Activated naive CD4-positive, alpha-beta T cell treated with anti-CD3 and anti-CD28 coated beads for 36 hours (primary cell): Measurements from ENCODE around the gene ZCCHC8. TPM values are rescaled to one million over a fixed set of nuclear protein-coding genes. Genes with fewer than 3 reads are reported as not detected.

Experiments used
- CTCF ChIA-PET: fragments of 350-600 bp; sonication (Branson Sonifier 250); formaldehyde crosslinking; loops from one replicate; lab custom pipeline; 2021; ENCODE audit warnings: antibody characterized with exemption; lab: Charles Lee
- DNase-seq: peaks from one replicate; pipeline ENCODE4 v3.0.0-alpha.2; 2020
- H3K27ac Mint-ChIP-seq: one replicate; pipeline ENCODE4 v1.8.0; 2021; ENCODE audit warnings: mild to moderate bottlenecking, mixed read lengths
- H3K27me3 Mint-ChIP-seq: one replicate; pipeline ENCODE4 v1.8.0; 2021; ENCODE audit warnings: low read depth, mixed read lengths
- H3K36me3 Mint-ChIP-seq: one replicate; pipeline ENCODE4 v1.8.0; 2021; ENCODE audit warnings: low read depth, mixed read lengths
- H3K4me1 Mint-ChIP-seq: one replicate; pipeline ENCODE4 v1.8.0; 2021; ENCODE audit warnings: low read depth, mixed read lengths
- H3K4me3 Mint-ChIP-seq: one replicate; pipeline ENCODE4 v1.8.0; 2021; ENCODE audit warnings: mild to moderate bottlenecking, moderate library complexity, mixed read lengths
- H3K9me3 Mint-ChIP-seq: one replicate; pipeline ENCODE4 v1.8.0; 2021; ENCODE audit warnings: mixed read lengths
- intact Hi-C: fragments of 100-400 bp; cut with micrococcal nuclease; formaldehyde crosslinking; loops from one replicate; pipeline ENCODE4 v1.15.1; 2023
- total RNA-seq, 2 experiments: library from RNA; stranded (reverse); gene quantifications; one replicate each; pipeline ENCODE4 v1.2.3, GENCODE V29; 2021

ZCCHC8 gene
- 10 to 100 TPM; 25.9 to 26.0 TPM for total RNA-seq

DNA sequence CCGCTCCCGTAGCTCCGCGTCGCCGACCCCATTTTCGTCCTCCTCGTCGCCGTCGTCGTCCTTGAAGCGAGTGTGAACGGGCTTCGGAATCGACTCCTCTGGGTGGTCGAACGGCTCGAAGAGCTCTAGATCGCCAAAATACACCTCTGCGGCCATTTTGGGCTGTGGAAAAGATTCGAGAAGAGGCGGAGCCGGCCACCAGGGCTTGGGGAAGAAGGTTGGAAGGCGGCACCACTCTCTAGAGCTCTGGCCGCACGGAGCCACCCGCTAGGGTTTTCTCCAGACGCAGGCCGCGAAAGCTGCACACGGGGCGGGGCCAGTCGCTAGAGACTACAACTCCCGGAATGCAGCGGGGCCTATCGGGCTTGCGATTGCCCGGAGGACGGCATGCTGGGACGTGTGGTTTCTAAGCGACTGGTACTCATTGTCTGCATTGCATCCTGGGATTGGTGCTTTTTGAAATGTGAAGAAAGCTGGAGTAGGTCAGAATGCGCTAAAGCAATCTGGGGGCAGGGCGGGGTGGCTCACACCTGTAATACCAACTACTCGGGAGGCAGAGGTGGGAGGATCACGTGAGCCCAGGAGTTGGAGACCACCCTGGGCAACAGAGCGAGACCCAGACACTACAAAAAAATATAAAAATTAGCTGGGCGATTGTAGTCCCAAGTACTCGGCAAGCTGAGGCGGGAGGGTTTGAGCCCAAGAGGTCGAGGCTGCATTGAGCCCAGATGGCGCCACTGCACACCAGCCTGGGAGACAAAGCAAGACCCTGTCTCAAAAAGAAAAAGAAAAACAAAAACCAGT, at the start of gene ZCCHC8:
TSS of gene ZCCHC8 (minus strand) at position 248 of the 804 bp plus-strand sequence. CDS start at position 156, 92 bp downstream.
- Mint-ChIP-seq H3K4me3 (peak within 1 kb of the TSS; percentile 93), H3K9me3 (no peaks in the 10 kb centered on the region), H3K27me3 (no peaks in the 10 kb centered on the region), H3K4me1 (peaks cover 39% of the 10 kb centered on the region), H3K36me3 (peaks cover 38% of the 10 kb centered on the region), H3K27ac (peak within 1 kb of the TSS; percentile 97)
- DNase-seq = peak; percentile 98
- intact Hi-C loops = loop anchor here (1.0 to 2.0 kb wide), 9 partner anchors 26 to 698 kb away; partner anchors contain the start of genes DENR, DIABLO, KNTC1 and VPS33A
- CTCF ChIA-PET = interaction anchor here (0.6 to 1.4 kb wide), 8 partner anchors 16 to 234 kb away, joined by 3 to 7 read pairs (median 4); no protein-coding TSS in a partner anchor

- Mint-ChIP-seq H3K27me3 (no peaks in the 10 kb centered on the region), H3K36me3 (peaks cover 48% of the 10 kb centered on the region), H3K4me3 (no peak overlapping the region), H3K4me1 (no peaks in the 10 kb centered on the region), H3K9me3 (no peaks in the 10 kb centered on the region), H3K27ac (no peak overlapping the region)
- CTCF ChIA-PET = no interaction called here
- intact Hi-C loops = no loop called here
- DNase-seq = no peak
Measured at GRCh38 chr12:122547330-122547729, 46.6 kb upstream of the ZCCHC8 start.

GRCh38 chr12:122545855-122546254, 45.1 kb upstream of the ZCCHC8 start:
- Mint-ChIP-seq H3K27me3 (no peaks in the 10 kb centered on the region), H3K27ac (no peak overlapping the region), H3K4me1 (no peaks in the 10 kb centered on the region), H3K9me3 (no peaks in the 10 kb centered on the region), H3K36me3 (peaks cover 41% of the 10 kb centered on the region), H3K4me3 (no peak overlapping the region)
- intact Hi-C loops = no loop called here
- no peak for DNase-seq
- CTCF ChIA-PET = no interaction called here

GRCh38 chr12:122544537-122544936, 43.8 kb upstream of the ZCCHC8 start:
- Mint-ChIP-seq H3K4me1 (no peaks in the 10 kb centered on the region), H3K36me3 (peaks cover 34% of the 10 kb centered on the region), H3K9me3 (no peaks in the 10 kb centered on the region), H3K4me3 (no peak overlapping the region), H3K27me3 (no peaks in the 10 kb centered on the region), H3K27ac (no peak overlapping the region)
- CTCF ChIA-PET = interaction anchor here (0.6 kb wide), 1 partner anchor 263 kb away, joined by 3 read pairs; no protein-coding TSS in a partner anchor
- DNase-seq = no peak
- intact Hi-C loops = no loop called here

DNA sequence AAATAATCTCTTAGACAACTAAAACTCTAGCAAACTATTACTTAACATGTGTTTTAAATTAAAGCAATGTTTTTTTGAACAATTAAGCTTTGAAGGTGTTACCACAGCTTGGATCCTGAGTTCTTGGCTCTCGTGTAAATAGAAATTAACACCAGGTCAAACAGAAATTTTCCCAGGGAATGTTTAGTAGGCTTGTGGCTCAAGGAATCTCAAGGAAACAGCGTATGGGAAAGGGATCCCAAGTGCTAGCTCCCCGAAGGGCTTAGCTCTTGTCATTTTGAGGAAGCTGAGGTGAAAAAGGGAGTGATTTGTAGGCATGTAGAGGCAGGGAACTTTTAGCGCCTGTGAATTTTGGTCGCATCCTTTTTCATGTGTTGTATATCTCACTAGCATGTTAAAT, 37.8 kb upstream of the ZCCHC8 start:
- DNase-seq = no peak
- no peaks in the 10 kb centered on the region for H3K4me1 Mint-ChIP-seq
- intact Hi-C loops = no loop called here
- H3K9me3 Mint-ChIP-seq = no peaks in the 10 kb centered on the region
- CTCF ChIA-PET = interaction anchor here (1.3 kb wide), 1 partner anchor 29 kb away, joined by 3 read pairs; no protein-coding TSS in a partner anchor
- peaks cover 40% of the 10 kb centered on the region for H3K36me3 Mint-ChIP-seq
- H3K4me3 Mint-ChIP-seq = no peak overlapping the region
- H3K27me3 Mint-ChIP-seq = no peaks in the 10 kb centered on the region
- no peak overlapping the region for H3K27ac Mint-ChIP-seq

- no peak overlapping the region for H3K4me3 Mint-ChIP-seq
- no peaks in the 10 kb centered on the region for H3K9me3 Mint-ChIP-seq
- no peak for DNase-seq
- CTCF ChIA-PET = interaction anchor here (0.6 to 0.7 kb wide), 2 partner anchors 226 to 361 kb away, joined by 3 to 4 read pairs; no protein-coding TSS in a partner anchor
- no peaks in the 10 kb centered on the region for H3K4me1 Mint-ChIP-seq
- peaks cover 38% of the 10 kb centered on the region for H3K36me3 Mint-ChIP-seq
- H3K27me3 Mint-ChIP-seq = no peaks in the 10 kb centered on the region
- intact Hi-C loops = no loop called here
- H3K27ac Mint-ChIP-seq = no peak overlapping the region
Measured at GRCh38 chr12:122537021-122537420, 36.3 kb upstream of the ZCCHC8 start.

- Mint-ChIP-seq H3K27ac (no peak overlapping the region), H3K4me1 (peaks cover 8% of the 10 kb centered on the region), H3K36me3 (peaks cover 45% of the 10 kb centered on the region), H3K27me3 (no peaks in the 10 kb centered on the region), H3K9me3 (no peaks in the 10 kb centered on the region), H3K4me3 (no peak overlapping the region)
- intact Hi-C loops = no loop called here
- CTCF ChIA-PET = interaction anchor here (0.7 to 1.2 kb wide), 2 partner anchors 9 to 63 kb away, joined by 3 read pairs; no protein-coding TSS in a partner anchor
- no peak for DNase-seq
Measured at GRCh38 chr12:122533856-122534255, 33.1 kb upstream of the ZCCHC8 start.

GRCh38 chr12:122528992-122529391, 28.3 kb upstream of the ZCCHC8 start:
- peaks cover 38% of the 10 kb centered on the region for H3K36me3 Mint-ChIP-seq
- intact Hi-C loops = loop anchor here (5.0 kb wide), 1 partner anchor 703 kb away; the partner anchor contains the start of genes MPHOSPH9 and MTRFR
- H3K27me3 Mint-ChIP-seq = no peaks in the 10 kb centered on the region
- H3K4me3 Mint-ChIP-seq = no peak overlapping the region
- DNase-seq = no peak
- no peaks in the 10 kb centered on the region for H3K9me3 Mint-ChIP-seq
- peaks cover 29% of the 10 kb centered on the region for H3K4me1 Mint-ChIP-seq
- CTCF ChIA-PET = no interaction called here
- no peak overlapping the region for H3K27ac Mint-ChIP-seq

- Mint-ChIP-seq H3K27ac (no peak overlapping the region), H3K27me3 (no peaks in the 10 kb centered on the region), H3K36me3 (peaks cover 37% of the 10 kb centered on the region), H3K9me3 (no peaks in the 10 kb centered on the region), H3K4me3 (no peak overlapping the region), H3K4me1 (peaks cover 33% of the 10 kb centered on the region)
- DNase-seq = no peak
- CTCF ChIA-PET = no interaction called here
- intact Hi-C loops = loop anchor here (5.0 kb wide), 1 partner anchor 704 kb away; the partner anchor contains the start of genes MPHOSPH9 and MTRFR
Measured at GRCh38 chr12:122528582-122528981, 27.9 kb upstream of the ZCCHC8 start.

GRCh38 chr12:122527478-122527944, 26.8 kb upstream of the ZCCHC8 start:
- Mint-ChIP-seq H3K36me3 (peaks cover 38% of the 10 kb centered on the region), H3K27me3 (no peaks in the 10 kb centered on the region), H3K4me3 (no peak overlapping the region), H3K4me1 (peaks cover 43% of the 10 kb centered on the region), H3K9me3 (no peaks in the 10 kb centered on the region), H3K27ac (no peak overlapping the region)
- DNase-seq = peak; percentile 61
- intact Hi-C loops = loop anchor here (1.0 to 5.0 kb wide), 12 partner anchors 26 to 705 kb away; partner anchors contain the start of genes ABCB9, CLIP1, DENR and DIABLO
- CTCF ChIA-PET = no interaction called here

DNA sequence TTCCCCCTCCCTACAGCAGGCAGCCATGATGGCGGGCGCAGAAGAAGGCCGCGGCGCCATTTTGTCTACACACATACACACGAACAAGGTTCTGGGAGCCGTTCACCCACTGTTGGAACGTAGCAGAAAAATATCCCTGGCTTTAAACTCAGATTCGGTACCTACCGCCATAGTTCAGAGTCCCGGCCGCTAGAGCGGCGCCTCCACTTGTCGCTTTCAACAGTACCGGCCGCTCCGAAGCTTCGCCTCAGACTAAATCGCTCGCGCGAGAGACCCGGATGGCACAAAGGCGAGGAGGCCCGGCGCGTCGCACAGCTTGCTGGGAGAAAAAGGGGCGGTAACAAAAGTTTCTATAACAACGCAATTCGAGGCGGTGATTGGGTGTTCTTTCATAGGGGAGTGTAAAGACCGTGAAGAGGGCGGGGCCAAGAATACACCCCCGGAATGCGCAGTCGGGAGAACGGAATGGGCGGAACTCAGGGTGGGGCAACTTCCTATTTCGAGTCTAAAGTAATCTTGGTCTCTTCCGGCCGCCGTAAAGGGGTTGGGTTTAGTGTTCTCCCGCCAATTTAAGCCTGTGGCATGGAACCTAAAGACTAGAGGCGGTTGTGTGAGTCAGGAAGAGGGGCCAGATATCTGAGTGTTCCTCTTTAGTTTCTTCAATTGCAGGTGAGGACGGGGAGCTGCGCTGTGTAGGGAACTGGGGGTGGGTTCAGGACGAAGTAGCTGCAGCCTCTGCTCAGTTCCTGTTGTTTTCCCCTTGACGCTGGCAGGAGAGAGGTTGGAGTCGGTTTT, 26.1 kb upstream of the ZCCHC8 start, which contains the start of the genes KNTC1 and RSRC2:
TSS of gene KNTC1 (plus strand) at position 567 of the 795 bp plus-strand sequence. CDS start 2,815 bp downstream, outside the sequence.
TSS of gene RSRC2 (minus strand) at position 254 of the 795 bp plus-strand sequence. CDS start at position 171, 83 bp downstream.
- H3K4me1 Mint-ChIP-seq = peaks cover 49% of the 10 kb centered on the region
- H3K9me3 Mint-ChIP-seq = no peaks in the 10 kb centered on the region
- H3K36me3 Mint-ChIP-seq = peaks cover 44% of the 10 kb centered on the region

More for the DNA sequence above, 26.1 kb upstream of the ZCCHC8 start, which contains the start of the genes KNTC1 and RSRC2:
- intact Hi-C loops = loop anchor here (1.0 to 5.0 kb wide), 12 partner anchors 26 to 705 kb away; partner anchors contain the start of genes ABCB9, CLIP1, DENR and DIABLO
- Mint-ChIP-seq H3K27ac (no peak within 1 kb of the TSS), H3K4me3 (no peak within 1 kb of the TSS), H3K27me3 (no peaks in the 10 kb centered on the region)
- CTCF ChIA-PET = interaction anchor here (0.5 to 1.3 kb wide), 2 partner anchors 64 to 103 kb away, joined by 3 to 5 read pairs; no protein-coding TSS in a partner anchor
- DNase-seq = peak; percentile 100
